HS-27A (cell line): ENCODE results near the gene NTM.
"Not testable (repeated sequence)": the region's sequence is repeated elsewhere in the genome, so short reads cannot be mapped to it uniquely, and the experiment has no call there.

Source experiments
- DNase-seq: peaks from one replicate; pipeline ENCODE4 v3.0.0-alpha.2; 2012; ENCODE audit warnings: low read depth, missing footprints

Gene NTM

DNA sequence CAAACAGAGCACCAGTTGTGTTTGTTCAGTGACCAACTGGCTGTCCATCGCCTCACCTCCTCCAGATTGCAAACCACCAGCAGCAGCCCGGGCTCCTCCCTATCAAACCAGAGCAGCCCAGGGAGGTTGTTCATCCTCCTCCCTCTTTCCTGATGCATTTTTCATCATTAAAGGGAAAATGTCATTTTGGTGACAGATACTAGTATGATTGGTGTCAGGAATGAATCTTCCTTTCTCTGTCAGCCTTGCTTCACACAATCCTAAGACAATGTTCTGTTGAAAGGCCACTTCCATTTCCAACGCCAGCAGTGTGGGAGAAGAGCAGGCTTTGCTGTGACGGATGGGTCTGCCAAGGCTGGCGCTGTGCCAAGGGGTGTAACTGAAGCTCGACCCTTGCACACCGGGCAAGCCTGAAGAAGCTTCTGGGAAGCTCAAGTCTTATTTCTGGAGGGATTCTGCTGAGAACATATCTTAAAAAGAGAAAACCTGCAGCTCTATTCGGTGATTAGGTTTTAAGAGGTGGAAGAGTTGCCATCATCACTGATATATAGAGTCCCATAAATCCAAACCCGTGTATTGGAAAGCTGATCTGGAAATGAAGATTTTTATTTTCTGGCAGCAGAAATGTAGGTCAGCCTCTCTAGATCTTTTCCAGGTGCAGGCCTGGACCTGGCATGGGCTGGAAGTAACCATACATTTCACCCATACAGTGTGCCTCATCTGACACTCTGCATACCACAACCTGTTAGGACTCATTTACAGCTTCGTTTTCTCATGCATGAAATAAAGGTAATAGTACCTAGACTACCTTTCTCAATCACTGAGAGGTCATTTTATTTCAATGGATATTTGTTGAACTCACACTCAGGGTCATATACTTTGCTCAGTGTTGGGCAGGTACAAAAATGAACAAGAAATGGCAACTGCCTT lies 524.5 kb downstream of the NTM start:
- DNase-seq, result no peak

- no peak for DNase-seq
Observed at GRCh38 chr11:131895865-131896264, 525.5 kb downstream of the NTM start.

- DNase-seq, result no peak
Observed at GRCh38 chr11:131896978-131897615, 526.7 kb downstream of the NTM start.

DNA sequence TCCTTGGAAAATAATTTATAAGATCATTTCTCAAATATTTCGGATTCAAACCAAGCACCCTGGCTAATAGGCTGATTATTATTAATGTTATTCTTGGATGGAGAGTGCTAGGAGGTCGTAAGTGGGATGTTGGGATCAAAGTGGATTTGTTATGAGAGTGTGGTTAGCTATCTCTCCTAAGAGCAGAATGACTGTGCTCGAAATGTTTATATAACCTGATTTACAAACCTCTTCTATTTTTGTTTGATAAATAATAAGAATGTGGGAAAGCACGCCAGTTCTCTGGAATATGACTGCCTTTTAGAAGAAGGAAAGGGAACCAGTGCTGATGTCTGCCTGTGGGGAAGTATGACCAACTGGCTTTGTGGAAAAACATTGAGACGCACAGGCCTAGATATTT lies 527.5 kb downstream of the NTM start:
- DNase-seq, result no peak

GRCh38 chr11:131898949-131899348 lies 528.5 kb downstream of the NTM start:
- no peak for DNase-seq

- DNase-seq, result no peak
Observed at GRCh38 chr11:131899950-131900580, 529.6 kb downstream of the NTM start.

DNA sequence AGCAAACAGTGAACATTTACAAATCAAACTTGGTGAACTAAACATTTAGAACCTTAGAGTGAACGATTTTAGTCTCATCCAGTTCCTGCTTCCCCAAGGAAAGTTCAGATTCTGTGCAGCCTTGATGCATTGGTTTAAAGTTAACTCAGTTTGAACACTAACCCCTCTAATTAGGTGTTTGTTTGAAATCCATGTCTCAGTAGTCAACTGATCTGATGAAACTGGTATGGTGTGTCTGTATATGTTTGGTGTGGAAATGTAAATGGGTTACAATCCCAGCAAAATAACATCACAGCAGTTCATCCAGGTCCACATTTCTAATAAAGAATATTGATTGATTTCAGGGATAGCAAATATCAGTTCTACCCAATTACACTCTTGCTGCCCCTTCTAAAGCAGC lies 532.0 kb downstream of the NTM start:
- DNase-seq, result no peak

DNA sequence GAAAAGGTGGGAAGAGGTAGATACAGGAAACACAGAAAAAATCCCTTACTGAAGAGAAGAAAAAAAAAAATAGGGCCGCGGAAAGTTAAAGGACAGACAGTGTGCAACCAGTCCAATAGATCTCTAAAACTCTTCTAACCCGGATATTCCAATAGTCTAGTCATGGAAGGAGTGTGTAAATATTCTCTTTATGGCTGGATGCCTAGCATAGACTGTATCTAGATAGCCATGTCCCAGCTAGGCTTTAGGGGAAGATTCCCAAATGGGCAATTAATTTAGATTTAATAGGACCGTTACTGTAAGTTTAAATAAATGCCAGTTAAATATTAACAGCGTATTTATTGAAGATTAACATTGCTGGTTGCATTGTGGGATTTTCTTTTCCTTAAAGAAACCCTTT lies 532.7 kb downstream of the NTM start:
- DNase-seq, result no peak

- no peak for DNase-seq
Observed at GRCh38 chr11:131904756-131905155, 534.3 kb downstream of the NTM start.

- DNase-seq, result no peak
Observed at GRCh38 chr11:131906963-131907362, 536.5 kb downstream of the NTM start.

GRCh38 chr11:131907371-131907770 lies 537.0 kb downstream of the NTM start:
- no peak for DNase-seq

- DNase-seq, result no peak
Observed at GRCh38 chr11:131908316-131908715, 537.9 kb downstream of the NTM start.

- no peak for DNase-seq
Observed at GRCh38 chr11:131909426-131910177, 539.2 kb downstream of the NTM start.

DNA sequence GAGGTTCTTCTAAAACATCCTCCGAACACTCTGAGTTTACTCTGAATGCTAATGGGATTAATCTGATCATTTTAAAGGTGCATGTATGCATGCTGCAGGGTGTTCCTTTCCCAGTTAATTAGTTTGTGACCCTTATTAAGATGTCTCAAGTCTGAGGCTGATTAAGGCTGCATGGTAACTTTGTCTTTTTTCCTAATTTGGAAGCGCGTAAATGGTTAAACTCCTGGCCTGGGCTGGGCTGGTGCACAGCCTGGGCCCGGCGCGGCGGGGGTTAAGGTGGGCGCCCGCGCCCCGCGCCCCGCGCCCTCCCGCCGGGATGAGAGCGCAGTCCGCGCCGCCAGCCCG lies 539.7 kb downstream of the NTM start:
- no peak for DNase-seq

- DNase-seq, result no peak
Observed at GRCh38 chr11:131910523-131911387, 540.3 kb downstream of the NTM start.

GRCh38 chr11:131911388-131912032 lies 541.1 kb downstream of the NTM start:
- DNase-seq, result not testable (repeated sequence)

- no peak for DNase-seq
Observed at GRCh38 chr11:131912134-131912533, 541.7 kb downstream of the NTM start.

GRCh38 chr11:131913267-131913666 lies 542.9 kb downstream of the NTM start:
- no peak for DNase-seq

GRCh38 chr11:131914361-131914774 lies 544.0 kb downstream of the NTM start:
- DNase-seq, result no peak

GRCh38 chr11:131916638-131917037 lies 546.2 kb downstream of the NTM start:
- no peak for DNase-seq
